Loucy (cell line): ENCODE measurements around the gene BCAR3.

Experiments used
- H2AFZ ChIP-seq: fragments of 200-600 bp; sonication (generic); 2 replicates; pipeline ENCODE4 v1.6.0; 2016; ENCODE audit warnings: antibody characterized with exemption, mild to moderate bottlenecking, low read length, moderate library complexity
- H3F3A ChIP-seq: fragments of 200-600 bp; 2 replicates; pipeline ENCODE4 v1.6.0; 2016; ENCODE audit warnings: antibody characterized with exemption, low read depth, mild to moderate bottlenecking
- H3K27me3 ChIP-seq: fragments of 200-600 bp; sonication (generic); 2 replicates; pipeline ENCODE4 v1.6.1; 2014; ENCODE audit warnings: low read length, mild to moderate bottlenecking; ENCODE audit not compliant: insufficient read depth, poor library complexity, severe bottlenecking
- H3K36me3 ChIP-seq: fragments of 200-600 bp; sonication (generic); 2 replicates; pipeline ENCODE4 v1.6.1; 2016; ENCODE audit warnings: low read length; ENCODE audit not compliant: insufficient read depth
- H3K4me1 ChIP-seq: fragments of 200-600 bp; sonication (generic); 2 replicates; pipeline ENCODE4 v1.5.1; 2014; ENCODE audit warnings: low read length, mild to moderate bottlenecking; ENCODE audit not compliant: insufficient read depth, poor library complexity, severe bottlenecking
- H3K4me2 ChIP-seq: fragments of 200-600 bp; sonication (generic); 2 replicates; pipeline ENCODE4 v1.6.0; 2014; ENCODE audit warnings: antibody characterized with exemption, low read length, low read depth, mild to moderate bottlenecking; ENCODE audit not compliant: poor library complexity, severe bottlenecking
- H3K4me3 ChIP-seq: fragments of 200-600 bp; sonication (generic); 2 replicates; pipeline ENCODE4 v1.5.1; 2014; ENCODE audit warnings: low read length, mild to moderate bottlenecking, mixed read lengths; ENCODE audit not compliant: poor library complexity, severe bottlenecking
- H3K79me2 ChIP-seq: fragments of 200-600 bp; sonication (generic); 2 replicates; pipeline ENCODE4 v1.6.1; 2014; ENCODE audit warnings: low read length; ENCODE audit not compliant: insufficient read depth
- H3K9ac ChIP-seq: fragments of 200-600 bp; sonication (generic); 2 replicates; pipeline ENCODE4 v1.6.0; 2014; ENCODE audit warnings: mild to moderate bottlenecking, low read depth, low read length, moderate library complexity; ENCODE audit not compliant: poor library complexity, severe bottlenecking
- H3K9me2 ChIP-seq: fragments of 200-600 bp; sonication (generic); replicated peaks from 2 replicates; pipeline ENCODE4 v1.6.1; 2016; ENCODE audit warnings: low read depth, low read length, mixed read lengths
- H3K9me3 ChIP-seq: fragments of 200-600 bp; sonication (generic); 2 replicates; pipeline ENCODE4 v1.6.1; 2014; ENCODE audit warnings: mild to moderate bottlenecking, antibody characterized with exemption, low read length, low read depth; ENCODE audit not compliant: insufficient read depth
- H4K20me1 ChIP-seq: fragments of 200-600 bp; sonication (generic); 2 replicates; pipeline ENCODE4 v1.6.0; 2014; ENCODE audit warnings: antibody characterized with exemption, low read length, mild to moderate bottlenecking; ENCODE audit not compliant: insufficient read depth, poor library complexity, severe bottlenecking
- CTCF ChIP-seq: fragments of 200-600 bp; sonication (generic); conservative IDR thresholded peaks from 2 replicates; pipeline ENCODE4 v1.5.1; 2014; ENCODE audit warnings: mild to moderate bottlenecking, antibody characterized with exemption, low read length
- EZH2phosphoT487 ChIP-seq: fragments of 200-600 bp; IDR thresholded peaks from 2 replicates; pipeline ENCODE4 v1.6.1; 2018; ENCODE audit warnings: antibody characterized with exemption, mild to moderate bottlenecking, moderate library complexity, borderline replicate concordance

The BCAR3 gene

GRCh38 chr1:93537396-93537795 is 144.2 kb downstream of the BCAR3 start:
- Histone ChIP-seq H3K4me1 (peaks cover 13% of the 10 kb centered on the region), H3K36me3 (peaks cover 5% of the 10 kb centered on the region)

GRCh38 chr1:93533677-93534076 is 148.0 kb downstream of the BCAR3 start:
- Histone ChIP-seq H3K9ac (no peak overlapping the region), H3K9me2 (no peaks in the 10 kb centered on the region), H3K79me2 (no peaks in the 10 kb centered on the region), H3K27me3 (no peaks in the 10 kb centered on the region), H3K4me3 (no peak overlapping the region), H2AFZ (no peak overlapping the region), H3K36me3 (peaks cover 12% of the 10 kb centered on the region), H3K9me3 (no peaks in the 10 kb centered on the region), H3K4me2 (no peak overlapping the region), H4K20me1 (no peaks in the 10 kb centered on the region), H3F3A (no peaks in the 10 kb centered on the region), H3K4me1 (no peaks in the 10 kb centered on the region)
- TF ChIP-seq EZH2phosphoT487 = no peak
- no peak for TF ChIP-seq CTCF

More at GRCh38 chr1:93537396-93537795, 144.2 kb downstream of the BCAR3 start:
- H2AFZ ChIP-seq = no peak overlapping the region
- no peaks in the 10 kb centered on the region for H3K9me2 ChIP-seq
- H3K9me3 ChIP-seq = no peaks in the 10 kb centered on the region
- no peak overlapping the region for H3K4me3 ChIP-seq
- no peaks in the 10 kb centered on the region for H3K27me3 ChIP-seq
- H4K20me1 ChIP-seq = no peaks in the 10 kb centered on the region
- no peaks in the 10 kb centered on the region for H3K79me2 ChIP-seq
- H3K4me2 ChIP-seq = no peak overlapping the region
- H3K9ac ChIP-seq = no peak overlapping the region
- no peak for TF ChIP-seq EZH2phosphoT487
- TF ChIP-seq CTCF = no peak
- H3F3A ChIP-seq = no peaks in the 10 kb centered on the region

- Histone ChIP-seq H3K27me3 (no peaks in the 10 kb centered on the region), H3K4me1 (no peaks in the 10 kb centered on the region), H3F3A (no peaks in the 10 kb centered on the region), H3K4me3 (no peak overlapping the region), H4K20me1 (no peaks in the 10 kb centered on the region), H2AFZ (no peak overlapping the region), H3K36me3 (peaks cover 12% of the 10 kb centered on the region), H3K4me2 (no peak overlapping the region), H3K79me2 (no peaks in the 10 kb centered on the region), H3K9ac (no peak overlapping the region), H3K9me3 (no peaks in the 10 kb centered on the region), H3K9me2 (no peaks in the 10 kb centered on the region)
- TF ChIP-seq EZH2phosphoT487 = no peak
- no peak for TF ChIP-seq CTCF
These were observed 148.8 kb downstream of the BCAR3 start for GRCh38 chr1:93532780-93533378.
